NCI-H460 (cell line): Measurements from ENCODE around the gene EBF3. TPM values are rescaled to one million over a fixed set of nuclear protein-coding genes. Genes with fewer than 3 reads are reported as not detected.
"Not testable (repeated sequence)": the region's sequence is repeated elsewhere in the genome, so short reads cannot be mapped to it uniquely, and the experiment has no call there.

Experiments
- DNase-seq: peaks from one replicate; pipeline ENCODE4 v3.0.0-alpha.2; 2016; ENCODE audit warnings: low read depth; ENCODE audit errors: extremely low read depth
- total RNA-seq: library from RNA; depleted of rRNA; stranded (reverse); fragments of >200 nt; shearing (Covaris generic); gene quantifications from 2 replicates; pipeline ENCODE4 v1.2.3, GENCODE V29; 2014

EBF3 gene
- total RNA-seq, 1 experiment from 2014 or later = not detected

DNA sequence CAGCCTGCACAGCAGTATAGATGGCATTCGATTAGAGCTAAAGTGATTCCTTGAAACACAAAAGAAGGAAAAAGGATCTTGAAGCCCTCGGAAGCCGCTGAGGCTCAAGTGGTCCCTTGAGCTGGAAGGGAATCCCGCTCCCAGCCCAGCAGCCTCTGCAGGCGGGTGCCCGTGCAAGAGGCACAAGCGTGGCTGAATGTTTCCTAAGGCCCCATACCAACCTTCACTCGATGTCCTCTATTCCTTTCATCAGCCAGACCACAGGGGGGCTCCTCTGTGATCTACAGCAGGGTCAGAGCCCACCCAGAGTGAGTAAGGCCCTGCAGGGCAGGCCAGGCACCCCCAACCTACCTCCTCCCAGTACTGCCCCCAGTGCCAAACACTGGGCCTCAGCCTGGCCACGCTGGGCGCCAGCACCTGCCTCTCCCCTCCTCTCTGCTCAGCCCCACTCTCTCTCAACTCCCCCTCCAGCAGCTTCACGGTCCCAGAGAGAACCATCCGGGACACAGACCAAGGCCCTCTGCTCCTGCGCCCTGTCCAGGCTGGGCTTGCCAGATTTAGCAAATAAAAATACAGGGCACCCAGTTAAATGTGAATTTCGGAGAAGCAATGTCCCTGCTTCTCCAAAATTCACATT lies 30.5 kb downstream of the EBF3 start:
- DNase-seq = no peak

DNA sequence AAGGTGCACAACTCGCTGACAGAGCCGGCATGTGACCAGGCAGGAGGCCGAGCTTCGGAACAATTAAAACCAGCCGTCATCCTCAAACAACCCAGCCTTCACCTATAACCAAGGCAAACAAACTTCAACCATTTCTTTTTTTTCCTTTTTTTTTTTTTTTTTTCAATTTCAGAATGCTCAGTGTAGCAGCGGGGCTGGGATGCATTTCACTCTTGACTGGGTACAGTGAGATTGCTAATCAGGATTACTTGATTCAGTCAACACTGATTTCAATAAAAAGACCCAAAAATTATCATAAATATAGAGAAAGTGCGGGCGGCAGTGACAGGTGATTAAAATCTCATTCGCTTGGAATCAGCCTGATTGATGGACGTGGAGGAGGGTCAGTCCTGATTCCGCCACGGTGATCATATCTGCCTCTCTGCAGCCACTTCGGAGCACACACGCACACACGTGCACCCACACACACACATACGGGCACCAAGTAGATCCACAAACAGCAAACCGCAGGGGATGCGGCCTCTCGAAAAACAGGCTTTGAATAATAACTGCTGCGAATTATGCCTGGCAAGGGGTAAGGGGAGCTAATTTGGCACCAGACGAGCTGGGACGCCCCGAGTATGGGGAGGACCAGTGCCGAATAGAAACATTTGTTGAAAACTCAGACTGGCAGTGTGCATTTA lies 31.2 kb downstream of the EBF3 start:
- DNase-seq = no peak

DNA sequence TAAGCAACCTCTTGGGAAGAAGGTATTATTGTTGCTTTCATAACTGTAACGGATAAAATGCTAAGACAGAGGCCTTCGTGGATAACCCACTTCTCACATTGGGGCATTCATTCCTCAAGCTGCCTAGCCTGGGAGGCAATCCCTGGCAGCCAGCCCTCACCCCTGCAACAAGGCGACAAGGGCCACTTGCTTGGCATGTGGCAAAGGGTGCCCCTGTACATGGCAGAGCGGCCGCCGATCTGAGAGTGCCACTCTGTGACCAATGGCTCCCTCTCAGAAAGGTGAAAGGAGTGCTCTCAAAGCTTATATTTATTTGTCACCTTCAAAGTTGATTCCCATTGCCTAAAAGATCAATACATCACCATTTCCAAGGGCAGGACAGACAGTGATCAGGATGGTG lies 31.9 kb downstream of the EBF3 start:
- no peak for DNase-seq

DNA sequence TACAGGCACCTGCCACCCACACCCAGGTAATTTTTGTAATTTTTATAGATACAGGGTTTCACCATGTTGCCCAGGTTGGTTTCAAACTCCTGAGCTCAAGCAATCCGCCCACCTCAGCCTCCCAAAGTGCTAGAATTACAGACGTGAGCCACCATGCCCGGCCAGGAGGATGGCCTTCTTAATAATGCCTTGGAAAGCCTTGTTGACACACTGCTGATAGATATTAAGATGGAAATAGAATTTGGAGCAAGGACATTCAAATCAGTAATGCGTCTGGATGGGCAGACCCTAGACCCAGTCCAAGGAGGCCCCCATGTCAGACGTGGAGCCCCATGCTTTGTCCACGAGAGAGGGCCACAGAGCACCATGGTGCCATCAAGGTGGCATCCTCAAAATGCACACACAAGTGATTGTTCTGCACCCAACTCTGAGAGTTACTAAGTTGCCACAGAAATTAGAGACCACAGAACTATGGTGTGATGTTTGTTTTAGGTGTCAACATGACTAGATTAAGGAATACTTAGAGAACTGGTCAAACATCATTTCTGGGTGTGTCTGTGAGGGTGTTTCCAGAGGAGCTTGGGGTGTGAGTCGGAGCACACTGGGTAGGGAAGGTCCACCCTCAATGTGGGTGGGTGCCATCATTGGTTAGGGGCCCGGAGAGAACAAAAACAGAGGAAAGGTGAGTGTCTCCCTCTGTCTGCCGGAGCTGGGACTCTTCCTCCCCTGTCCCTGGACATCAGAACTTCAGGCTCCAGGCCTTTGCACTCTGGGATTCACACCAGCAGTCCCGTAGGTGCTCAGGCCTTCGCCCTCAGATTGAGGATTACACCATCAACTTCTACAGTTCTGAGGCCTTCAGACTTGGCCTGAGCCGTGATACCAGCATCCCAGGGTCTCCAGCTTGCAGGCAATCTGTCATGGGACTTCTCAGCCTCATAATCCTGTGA lies 34.5 kb downstream of the EBF3 start:
- DNase-seq = no peak

DNA sequence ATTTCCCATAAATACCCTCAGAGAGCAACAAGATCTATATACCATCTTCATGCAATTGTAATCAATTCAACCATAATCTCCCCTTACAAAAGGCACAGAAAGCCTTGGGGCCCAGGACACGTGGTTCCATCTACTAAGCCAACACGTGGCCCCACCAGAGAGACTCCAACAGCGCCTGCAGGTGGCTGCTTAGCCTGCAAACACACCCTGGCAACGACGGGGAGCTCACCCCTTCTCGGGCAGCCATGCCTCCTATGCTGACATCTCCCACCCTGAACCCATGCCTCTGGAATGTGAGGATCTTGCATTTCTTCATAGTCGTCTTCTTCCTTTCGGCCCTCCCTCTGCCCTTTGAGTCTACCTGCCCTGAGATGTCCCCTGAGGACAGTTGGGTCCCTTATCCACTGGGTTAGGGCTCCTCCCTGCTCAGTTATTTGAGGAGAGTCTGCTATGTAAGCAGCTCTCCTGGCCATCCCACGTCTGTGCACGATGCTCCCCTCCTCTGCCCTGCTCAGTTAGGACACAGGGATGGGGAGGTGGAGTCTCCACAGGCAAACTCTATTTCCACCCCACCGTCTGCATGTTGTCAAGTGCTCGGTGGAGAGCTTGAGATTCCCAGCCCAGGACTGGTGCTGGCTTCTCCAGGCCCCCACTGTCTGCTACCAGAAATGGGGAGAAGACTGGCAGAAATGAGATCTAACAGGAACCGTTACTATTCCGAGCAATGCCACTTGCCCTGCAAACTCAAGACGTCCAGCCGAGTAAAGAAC lies 36.5 kb downstream of the EBF3 start:
- DNase-seq = no peak

DNA sequence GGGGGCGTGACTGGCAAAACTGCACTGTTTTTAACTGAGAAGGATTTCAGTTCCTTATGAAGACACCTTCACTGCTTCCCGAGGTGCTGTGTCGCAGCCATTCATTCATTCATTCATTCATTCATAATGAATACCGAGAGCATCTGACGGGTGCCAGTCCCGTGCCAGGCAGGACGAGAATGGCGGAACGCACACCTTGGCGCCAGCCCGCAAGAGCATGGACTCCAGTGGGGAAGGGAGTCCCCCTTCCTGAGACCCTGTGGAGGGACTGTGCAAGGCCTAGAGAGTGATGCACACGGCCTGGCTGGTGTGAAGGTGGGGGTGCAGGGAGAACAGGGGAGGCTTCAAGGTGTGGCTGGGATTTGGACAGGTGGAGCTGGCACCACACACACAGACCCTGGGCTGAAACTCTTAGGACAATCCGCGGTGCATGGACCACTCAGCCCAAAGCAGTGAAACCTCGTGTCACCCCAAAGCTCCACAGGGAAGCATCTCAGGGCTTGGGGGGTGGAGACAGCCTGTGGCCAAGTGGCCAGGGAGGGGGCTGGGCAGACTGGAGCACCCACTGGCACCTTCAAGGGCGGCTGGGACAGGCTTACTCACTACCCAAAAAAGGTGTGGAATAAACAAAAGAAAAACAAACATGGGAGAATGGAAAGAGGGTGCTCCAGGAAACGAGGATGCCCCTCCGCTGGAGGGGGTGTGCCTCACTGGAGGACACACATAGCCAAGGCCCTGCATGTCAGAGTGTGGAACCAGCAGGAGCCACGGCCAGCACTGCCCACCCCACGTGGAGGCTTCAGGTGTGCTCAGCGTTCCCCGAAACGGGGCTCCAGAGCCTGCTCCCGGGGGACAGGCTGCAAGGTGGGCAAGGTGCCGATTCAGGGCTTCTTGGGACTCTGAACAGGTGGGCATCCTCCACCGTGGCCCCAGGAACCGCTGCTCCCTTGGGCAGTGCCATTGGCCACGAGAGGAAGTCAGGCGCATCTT lies 37.7 kb downstream of the EBF3 start:
- no peak for DNase-seq

DNA sequence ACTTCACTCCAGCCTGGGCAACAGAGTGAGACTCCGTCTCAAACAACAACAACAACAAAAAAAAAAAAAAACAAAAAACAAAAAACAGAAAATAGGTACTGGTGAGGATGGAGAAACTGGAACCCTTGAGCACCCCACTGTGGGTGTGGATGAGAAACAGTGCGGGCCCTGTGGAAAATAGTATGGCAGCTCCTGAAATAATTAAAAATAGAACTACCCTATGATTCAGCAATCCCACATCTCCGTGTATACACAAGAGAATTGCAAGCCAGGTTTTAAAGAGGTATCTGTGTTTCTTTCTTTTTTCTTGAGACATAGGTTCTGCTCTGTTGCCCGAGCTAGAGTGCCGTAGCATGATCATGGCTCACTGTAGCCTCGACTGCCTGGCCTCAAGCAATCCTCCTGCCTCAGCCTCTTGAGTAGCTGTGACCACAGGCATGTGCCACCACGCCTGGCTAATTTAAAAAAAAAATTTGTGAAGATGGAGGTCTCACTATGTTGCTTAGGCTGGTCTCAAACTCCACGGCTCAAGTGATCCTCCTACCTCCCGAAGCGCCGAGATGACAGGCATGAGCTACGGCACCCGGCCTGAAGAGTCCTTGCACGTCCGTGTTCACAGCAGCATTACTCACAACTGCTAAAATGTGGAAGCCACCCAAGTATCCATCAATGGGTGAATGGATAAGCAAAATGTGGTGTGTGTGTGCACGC lies 39.5 kb downstream of the EBF3 start:
- DNase-seq = no peak

DNA sequence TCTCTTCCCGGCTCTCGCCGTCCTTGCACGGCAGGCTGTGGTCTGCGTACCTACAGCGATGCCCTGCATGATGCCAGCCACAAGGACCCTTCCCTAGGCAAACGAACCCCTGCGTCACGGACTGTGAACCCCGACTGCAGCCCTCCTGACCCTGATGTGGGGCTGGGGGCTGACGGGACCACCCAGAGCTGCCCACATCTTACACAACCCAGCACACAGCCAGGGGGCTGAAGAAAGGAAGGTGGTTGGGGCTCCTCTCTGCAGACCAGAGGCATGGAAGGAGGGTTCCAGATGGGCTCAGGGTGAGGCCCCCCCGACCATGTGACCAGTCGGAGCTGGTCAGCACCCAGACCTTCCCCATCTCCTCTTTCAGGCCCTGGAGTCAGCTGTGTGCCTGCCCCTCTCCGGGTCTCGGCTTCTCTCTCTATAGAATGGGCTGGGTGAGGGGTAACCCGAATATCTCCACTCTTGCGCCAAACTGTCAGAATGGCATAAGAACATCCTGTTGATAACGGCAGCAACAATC lies 41.4 kb downstream of the EBF3 start:
- no peak for DNase-seq

DNA sequence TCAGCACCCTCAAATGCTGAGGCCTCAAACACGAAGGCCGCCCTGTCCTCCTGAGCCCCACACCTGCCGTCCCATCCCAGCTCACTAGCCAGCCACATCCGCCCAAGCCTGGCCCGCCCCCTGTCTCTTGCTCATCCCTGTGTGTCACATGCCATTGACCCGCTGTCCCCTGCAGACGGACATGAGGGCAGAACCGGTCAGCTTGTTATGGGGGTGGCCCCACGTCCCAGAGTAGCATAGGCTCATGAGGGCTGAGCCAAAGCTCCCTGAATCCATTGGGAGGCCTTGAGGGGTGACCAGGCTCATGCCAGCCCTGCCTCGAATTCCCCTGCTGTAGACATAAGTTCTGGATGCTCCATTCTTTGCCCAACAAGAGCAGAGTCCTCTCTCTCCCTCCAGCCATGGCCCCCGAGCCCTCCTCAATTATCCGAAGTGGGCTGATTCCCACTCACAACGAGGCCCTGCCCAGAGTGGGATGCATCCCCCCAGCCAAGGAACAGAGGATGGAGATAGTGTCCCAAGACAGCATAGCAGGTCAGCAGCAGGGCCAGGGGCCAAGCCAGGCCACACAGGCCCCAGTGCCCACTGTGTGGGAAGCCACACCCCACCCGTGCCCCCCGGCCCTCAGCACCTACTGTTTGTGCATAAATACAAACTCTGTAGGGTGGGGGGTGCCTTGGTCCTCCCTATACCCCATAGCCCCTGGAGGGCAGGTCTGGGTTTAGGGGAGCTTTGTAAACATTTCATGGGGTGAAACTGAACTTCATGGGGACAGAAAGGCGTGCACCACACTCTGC lies 42.1 kb downstream of the EBF3 start:
- DNase-seq = no peak

DNA sequence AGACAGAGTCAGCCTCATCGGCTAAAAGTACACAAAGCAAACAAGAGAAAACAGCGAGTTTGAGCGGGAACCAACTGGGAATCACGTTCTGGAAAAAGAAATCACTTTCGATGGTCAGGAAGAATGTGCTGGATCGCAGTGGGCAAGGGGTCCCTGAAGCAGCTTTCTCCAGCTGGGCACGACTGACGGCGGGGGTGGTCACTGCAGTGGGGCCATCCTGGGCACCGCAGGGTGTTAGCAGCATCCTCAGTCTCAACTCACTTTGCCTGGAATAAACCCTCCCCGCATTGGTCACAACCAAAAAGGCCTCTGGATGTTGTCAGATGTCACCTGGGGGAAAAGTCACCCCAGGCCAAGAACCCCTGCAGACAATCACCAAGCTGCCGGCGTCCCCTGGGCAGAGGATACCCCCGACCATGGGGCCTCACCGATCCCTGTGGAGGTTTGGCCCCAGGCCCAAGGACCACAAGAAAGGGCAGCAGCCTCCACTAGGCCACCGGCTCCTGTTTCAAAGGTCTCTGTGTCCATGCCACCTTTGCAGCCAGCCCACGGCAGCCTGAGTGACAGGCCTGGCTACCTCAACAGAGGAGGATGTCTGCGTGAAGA lies 42.9 kb downstream of the EBF3 start:
- DNase-seq = no peak

DNA sequence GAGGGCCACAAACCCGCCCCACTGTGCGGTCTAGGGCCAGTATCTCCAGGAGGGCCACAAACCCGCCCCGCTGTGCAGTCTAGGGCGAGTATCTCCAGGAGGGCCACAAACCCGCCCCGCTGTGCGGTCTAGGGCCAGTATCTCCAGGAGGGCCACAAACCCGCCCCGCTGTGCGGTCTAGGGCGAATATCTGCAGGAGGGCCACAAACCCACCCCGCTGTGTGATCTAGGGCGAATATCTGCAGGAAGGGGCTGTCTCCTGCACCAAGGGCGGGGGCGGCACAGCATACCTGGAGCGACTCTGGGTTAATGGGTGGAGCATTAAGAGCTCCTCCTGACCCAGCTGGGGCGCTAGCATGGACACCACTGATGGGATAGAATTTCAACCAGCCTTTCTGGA lies 43.9 kb downstream of the EBF3 start:
- not testable (repeated sequence) for DNase-seq

DNA sequence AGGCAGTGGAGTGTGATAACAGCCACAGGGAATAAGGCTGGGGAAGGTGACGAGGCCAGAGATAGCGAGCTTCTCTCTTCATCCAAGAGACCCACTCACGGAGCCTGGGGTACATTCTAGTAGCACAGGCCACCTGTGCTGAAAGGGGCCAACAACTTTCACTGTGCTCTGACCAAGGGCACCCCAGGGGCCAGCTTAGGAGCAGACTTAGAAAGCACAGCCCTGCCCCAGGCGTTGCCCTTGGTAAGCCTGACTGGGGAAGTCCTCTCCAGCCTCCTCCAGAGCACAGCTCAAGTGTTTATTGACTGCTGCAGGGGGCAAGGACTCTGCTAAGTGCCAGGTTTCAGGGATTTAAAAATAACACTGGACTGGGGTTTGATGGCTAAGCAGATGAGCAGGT lies 44.7 kb downstream of the EBF3 start:
- DNase-seq = no peak

DNA sequence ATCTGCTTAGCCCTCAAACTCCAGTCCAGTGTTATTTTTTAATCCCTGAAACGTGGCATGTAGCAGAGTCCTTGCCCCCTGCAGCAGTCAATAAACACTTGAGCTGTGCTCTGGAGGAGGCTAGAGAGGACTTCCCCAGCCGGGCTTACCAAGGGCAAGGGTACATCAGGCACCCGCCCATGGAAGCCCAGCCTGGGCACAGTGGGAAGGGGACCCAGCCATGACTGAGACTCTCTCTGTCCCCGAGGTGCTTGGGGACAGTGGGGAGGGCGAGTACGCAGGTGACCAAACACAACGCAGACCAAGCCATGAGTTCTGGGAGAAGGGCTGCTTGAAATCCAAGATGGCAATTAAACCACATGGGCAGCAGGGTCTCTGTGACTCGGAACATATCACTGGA lies 45.2 kb downstream of the EBF3 start:
- no peak for DNase-seq

DNA sequence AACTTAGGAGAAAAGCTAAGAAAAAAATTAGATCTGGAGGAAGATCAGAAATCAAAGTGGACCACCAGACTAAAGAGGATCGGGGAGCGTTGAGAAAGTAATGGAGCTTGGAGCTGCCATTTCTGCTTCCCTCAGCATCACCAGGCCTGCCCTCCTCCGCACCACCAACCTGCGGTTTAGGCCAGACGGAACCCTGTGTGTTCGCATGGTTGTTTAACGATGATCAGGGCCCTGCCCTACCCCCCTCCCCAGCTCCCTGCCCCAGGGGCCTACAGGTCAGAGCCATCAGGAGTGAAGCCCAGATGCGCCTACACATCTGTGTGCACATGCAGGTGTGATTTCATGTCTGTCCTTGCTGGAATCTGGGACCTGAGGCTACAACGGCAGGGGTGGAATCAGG lies 45.7 kb downstream of the EBF3 start:
- no peak for DNase-seq

DNA sequence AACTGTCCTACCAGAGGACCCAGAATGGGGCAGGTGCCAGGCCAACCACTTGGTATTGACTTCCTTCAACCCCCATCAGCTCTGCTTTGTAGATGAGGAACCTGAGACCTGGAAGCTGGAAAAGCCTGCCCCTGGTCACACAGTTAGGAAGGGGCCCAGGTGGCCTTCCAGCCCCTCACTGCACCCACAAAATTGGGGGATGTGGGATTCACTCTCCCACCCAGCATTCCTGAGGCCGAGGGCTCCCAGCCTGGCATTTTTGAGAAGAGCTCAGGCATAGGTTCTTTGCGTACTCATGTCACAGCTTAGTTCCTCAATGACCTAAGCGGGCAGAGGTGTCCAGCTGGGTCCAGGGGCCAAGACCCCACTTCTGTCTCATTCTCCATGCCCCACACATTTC lies 46.1 kb downstream of the EBF3 start:
- DNase-seq = no peak

DNA sequence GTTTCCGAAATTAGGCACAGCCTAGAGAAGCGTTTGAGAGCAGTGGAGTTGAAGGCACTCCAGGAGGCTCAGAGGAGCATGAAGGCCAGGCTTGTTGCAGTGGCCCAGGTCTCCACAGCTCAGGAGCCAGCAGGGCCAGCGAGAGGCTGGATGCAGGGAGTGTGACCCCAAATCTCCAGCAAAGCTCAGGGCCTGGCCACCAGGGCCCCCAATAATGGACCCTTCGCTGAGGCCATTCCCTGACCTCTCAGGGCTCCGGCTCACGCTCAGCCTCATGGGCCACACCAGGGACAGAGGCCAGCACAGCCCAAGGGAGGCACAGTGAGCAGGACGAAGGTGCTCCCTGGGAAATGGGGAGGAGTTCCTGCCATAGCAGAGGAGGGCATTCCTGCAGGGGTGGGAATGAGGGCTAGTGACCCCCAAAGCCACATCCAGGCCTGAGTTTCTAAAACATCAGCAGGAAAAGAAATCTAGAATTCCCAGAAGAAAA lies 47.5 kb downstream of the EBF3 start:
- DNase-seq = no peak
